GM18502 (cell line): ENCODE data around the gene MARK1.
"Not testable (repeated sequence)": the region's sequence is repeated elsewhere in the genome, so short reads cannot be mapped to it uniquely, and the experiment has no call there.

Experiments
- ATAC-seq: cut with Tn5 transposase; IDR thresholded peaks from one replicate; pipeline ENCODE4 v1.9.1; 2021; ENCODE audit warnings: mild to moderate bottlenecking; ENCODE audit not compliant: unreplicated experiment, poor library complexity

Gene MARK1

GRCh38 chr1:220604926-220605325, 77.0 kb downstream of the MARK1 start:
- ATAC-seq, result no peak

DNA sequence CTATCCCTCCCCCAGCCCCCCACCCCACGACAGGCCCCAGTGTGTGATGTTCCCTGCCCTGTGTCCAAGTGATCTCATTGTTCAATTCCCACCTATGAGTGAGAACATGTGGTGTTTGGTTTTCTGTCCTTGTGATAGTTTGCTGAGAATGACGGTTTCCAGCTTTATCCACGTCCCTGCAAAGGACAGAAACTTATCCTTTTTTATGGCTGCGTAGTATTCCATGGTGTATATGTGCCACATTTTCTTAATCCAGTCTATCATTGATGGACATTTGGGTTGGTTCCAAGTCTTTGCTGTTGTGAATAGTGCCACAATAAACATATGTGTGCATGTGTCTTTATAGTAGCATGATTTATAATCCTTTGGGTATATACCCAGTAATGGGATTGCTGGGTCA, 77.7 kb downstream of the MARK1 start:
- not testable (repeated sequence) for ATAC-seq

GRCh38 chr1:220611100-220611499, 83.2 kb downstream of the MARK1 start:
- ATAC-seq, result not testable (repeated sequence)

DNA sequence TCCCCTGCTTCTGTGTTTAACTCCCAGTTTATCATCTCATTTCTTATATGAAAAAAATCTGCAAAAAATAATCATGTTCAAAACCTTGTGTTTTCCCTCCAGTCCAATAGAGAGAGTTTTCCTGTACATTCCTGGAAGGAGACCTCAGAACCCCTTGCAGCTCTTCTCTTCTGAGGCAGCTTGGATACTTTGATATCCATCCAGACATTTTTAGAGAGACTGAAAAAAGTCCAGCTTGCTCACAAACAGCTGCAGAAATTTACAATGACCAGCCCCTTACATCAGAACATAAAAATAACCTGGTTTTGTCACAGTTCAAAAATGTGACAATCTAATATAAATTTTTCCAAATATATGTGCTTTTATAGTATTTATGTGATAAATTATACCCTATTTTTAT, 88.9 kb downstream of the MARK1 start:
- ATAC-seq, result no peak

DNA sequence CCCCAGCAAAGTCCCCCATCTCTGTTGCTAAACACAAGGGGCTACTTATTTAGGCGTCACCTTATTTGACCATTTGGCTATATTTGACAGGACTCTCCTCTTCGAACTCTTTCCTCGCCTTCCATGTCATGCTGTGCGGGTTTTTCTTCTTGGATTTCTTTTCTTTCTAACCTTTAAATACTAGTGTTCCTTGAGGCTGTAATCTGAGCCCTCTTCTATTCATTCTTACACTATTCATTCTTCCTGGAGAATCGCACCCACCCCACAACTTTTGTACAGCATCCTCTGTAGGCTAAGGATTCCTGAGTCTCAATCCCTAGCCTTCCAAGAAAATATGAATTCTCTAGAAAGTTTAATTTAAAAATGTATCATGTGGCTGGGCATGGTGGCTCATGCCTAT, 100.5 kb downstream of the MARK1 start:
- ATAC-seq, result no peak

DNA sequence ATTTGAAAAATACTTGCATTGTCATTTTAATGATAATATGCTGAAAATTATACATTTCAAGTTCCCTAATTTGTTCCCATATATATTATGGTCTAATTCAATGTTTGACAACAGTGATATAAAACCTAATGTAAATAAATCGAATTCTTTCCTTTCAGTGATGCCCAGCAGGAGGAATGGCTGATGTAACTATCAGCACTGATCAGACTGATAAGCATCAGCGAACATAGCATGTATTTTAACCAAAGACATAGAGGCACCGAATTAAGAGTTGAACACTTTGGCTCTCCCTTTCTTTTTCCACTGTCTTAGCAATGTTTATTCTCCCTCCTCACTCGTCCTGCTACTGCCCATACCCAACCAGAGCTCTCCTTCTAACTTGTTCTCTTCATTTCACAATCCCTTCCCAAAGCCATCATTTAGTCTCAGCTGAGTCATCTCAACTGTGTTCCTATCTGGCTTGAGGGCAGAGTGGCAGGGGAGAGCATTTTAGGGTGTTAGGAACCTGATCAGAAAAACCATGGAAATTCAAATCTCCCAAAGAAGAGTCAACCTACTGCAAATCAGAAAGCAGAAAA, 103.4 kb downstream of the MARK1 start:
- ATAC-seq, result no peak

DNA sequence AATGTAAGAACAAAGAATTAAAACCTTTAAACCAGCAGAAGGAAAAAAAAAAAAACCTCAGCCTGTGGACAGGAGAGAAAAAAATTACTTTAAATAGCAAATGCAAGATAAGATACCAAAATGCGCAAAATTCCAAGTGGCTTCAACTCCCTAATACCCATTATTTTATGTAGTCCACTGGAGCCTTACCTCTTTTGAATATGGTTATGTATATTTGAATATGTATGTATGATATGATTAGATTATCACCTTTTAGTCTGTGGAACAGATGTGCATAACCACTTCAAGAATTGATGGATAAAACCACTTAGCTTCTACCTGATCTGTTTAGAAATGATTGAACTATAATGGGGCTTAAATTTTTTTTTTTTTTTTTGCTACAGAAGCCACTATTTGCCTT, 109.8 kb downstream of the MARK1 start:
- ATAC-seq, result no peak

- ATAC-seq, result no peak
Measured at GRCh38 chr1:220642285-220642684, 114.3 kb downstream of the MARK1 start.

- no peak for ATAC-seq
Measured at GRCh38 chr1:220652995-220653394, 125.1 kb downstream of the MARK1 start.

DNA sequence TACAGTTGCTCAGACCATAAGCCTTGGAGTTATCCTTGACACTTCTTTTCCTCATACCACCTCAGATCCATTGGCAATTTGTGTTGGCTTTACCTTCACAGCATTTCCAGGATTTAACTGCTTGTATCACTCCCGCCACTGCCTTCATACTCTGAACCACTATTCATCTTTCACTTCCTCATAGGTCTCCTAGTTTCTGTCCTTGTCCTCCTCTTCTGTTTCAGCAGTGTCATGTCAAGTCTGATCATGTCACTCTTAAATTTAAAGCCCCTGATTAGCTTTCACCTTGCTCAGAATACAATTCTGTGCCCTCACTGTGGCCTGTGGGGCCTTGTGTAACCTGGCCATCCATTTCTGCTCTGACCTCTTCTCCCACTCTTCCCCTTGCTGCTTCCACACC, 127.6 kb downstream of the MARK1 start:
- peak; percentile 94 for ATAC-seq

- peak; percentile 36 for ATAC-seq
Measured at GRCh38 chr1:220655961-220656740, 128.2 kb downstream of the MARK1 start.

GRCh38 chr1:220666349-220666748, 138.4 kb downstream of the MARK1 start:
- ATAC-seq, result no peak

DNA sequence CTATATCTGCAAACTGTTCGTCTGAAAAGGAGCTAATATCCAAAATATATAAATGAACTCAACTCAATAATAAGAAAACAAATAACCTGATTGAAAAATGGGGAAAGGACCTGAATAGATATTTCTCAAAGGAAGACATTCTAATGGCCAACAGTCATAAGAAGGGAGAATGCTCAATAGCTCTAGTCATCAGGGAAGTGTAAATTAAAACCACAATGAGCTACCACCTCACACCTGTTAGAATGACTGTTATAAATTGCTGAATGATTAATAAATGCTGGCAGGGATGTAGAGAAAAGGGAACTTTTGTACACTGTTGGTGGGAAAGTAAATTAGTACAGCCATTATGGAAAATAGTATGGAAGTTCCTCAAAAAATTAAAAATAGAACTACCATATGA, 141.1 kb downstream of the MARK1 start:
- ATAC-seq, result no peak

DNA sequence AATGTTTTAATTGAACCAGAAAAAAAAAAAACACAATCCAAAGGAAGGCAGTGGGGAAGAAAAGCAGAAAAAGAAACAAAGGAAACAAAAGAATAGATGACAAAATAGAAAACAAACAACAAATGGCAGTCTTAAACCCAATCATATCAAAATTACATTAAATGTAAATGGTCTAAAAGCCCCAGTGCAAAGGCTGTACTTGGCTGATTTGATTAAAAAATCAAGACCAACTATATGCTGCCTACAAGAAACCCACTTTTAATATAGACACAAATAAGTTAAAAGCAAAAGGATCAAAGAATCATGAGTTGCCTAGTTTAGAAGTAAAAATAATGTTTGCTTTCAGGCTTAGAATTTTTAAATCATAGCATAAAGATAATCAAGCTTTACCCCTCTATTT, 142.4 kb downstream of the MARK1 start:
- no peak for ATAC-seq

DNA sequence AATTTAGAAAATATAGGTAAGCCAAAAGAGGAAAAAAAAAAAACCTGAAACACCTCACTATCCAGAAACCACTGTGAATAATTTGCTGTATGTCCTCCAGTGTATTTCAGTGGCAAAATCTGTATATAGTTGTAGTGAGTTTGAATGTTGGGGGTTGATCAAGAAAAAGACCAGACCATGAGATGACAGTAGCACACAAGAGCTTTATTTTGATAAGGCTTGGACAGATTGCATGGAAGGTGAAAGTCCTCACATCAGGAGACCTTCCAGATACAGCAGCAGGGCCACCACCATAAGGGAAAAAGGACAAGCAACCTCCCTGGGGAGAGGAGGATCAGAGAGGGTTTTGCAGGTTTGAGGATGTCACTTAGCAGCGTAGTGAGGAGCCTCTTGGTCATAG, 146.0 kb downstream of the MARK1 start:
- no peak for ATAC-seq

DNA sequence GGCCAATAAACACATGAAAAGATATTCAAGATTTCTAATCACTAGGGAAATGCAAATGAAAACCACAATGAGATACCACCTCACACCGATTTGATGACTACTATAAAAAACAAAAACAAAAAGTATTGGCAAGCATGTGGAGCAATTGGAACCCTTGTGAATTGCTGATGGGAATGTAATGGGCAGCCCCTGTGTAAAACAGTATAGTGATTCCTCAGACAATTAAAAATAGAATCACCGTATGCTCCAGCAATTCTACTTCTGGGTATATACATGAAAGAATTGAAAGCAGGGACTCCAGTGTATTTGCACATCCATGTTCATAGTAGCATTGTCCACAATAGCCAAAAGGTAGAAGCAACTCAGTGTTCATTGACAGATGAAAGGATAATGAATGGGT, 149.3 kb downstream of the MARK1 start:
- ATAC-seq, result no peak

DNA sequence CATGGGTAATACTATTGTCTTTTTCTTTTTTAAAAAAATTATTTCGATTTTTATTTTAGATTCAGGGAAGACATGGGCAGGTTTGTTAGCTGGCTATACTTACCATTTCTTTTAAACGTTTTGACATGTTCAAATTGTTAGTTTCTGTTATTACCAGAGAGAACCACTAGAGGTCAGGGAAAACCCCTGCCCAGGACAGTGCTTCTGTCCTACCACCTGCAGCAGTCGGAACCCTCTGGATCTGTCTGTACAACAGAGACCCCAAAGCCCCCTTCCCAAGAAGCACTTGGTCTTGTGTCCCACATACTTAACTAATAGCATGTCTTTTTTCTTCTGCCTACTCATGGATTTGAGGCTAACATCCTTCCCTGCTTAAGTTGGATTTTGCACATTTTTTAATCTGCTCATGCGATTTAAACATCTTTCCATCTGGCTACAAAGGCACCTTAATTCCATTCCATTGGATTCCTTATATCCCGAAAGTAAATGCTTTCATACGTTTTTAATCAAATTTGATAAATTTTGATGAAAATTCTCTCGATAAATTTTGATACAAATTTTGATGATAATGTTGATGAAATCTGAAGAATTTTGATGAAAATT, 152.2 kb downstream of the MARK1 start:
- ATAC-seq, result peak; percentile 94

GRCh38 chr1:220681220-220681880, 153.4 kb downstream of the MARK1 start:
- no peak for ATAC-seq

DNA sequence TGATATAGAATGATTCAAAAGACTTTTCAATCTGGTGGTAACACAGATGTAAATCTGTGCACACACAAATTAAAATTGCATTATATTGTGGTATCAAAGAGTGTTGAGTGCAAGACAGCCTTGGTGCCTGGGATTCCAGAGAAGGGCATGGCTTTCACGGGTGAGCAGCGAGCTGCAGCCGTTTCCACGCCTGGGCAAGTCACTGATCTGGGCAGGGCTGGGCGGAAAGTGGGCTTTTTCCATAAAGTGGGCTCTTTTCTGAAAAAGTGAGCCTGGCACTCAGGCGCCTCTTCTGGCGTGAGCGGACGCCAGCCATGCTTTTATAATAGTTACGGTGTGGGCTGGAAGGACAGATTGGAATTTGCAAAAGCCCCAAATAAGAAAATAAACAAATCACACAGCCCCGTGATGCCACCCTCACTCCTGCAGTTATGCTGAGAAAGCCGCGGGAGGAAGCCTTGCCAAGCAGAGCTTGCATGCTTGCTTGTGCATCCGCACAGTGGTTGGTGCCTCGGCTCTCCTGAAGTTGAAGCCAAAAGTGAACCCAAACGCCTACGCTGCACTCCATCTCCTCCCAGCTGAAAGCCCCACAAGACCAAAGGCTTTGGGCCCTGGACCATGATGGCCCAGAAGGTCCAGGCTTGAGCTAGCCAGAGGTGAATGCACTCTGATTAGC, 155.1 kb downstream of the MARK1 start:
- no peak for ATAC-seq

GRCh38 chr1:220683716-220684115, 155.8 kb downstream of the MARK1 start:
- ATAC-seq, result not testable (repeated sequence)

- ATAC-seq, result no peak
Measured at GRCh38 chr1:220684890-220685289, 157.0 kb downstream of the MARK1 start.
